Suprapubic skin (tissue), 4 donors: Measurements from ENCODE around the gene ZNF804A. TPM values are rescaled to one million over a fixed set of nuclear protein-coding genes. Genes with fewer than 3 reads are reported as not detected.

Source experiments
- DNase-seq, 2 donors: peaks; one replicate each; pipeline ENCODE4 v3.0.0-alpha.2; 2019; ENCODE audit warnings: low spot score in 2 of 2
- H3K27ac ChIP-seq: fragments of 200-600 bp; sonication (generic); one replicate; pipeline ENCODE4 v1.5.1; 2019
- H3K27me3 ChIP-seq: fragments of 200-600 bp; sonication (generic); one replicate; pipeline ENCODE4 v1.5.1; 2019
- H3K36me3 ChIP-seq: fragments of 200-600 bp; sonication (generic); one replicate; pipeline ENCODE4 v1.5.1; 2019
- H3K4me1 ChIP-seq: fragments of 200-600 bp; sonication (generic); one replicate; pipeline ENCODE4 v1.5.1; 2019
- H3K4me3 ChIP-seq: fragments of 200-600 bp; sonication (generic); one replicate; pipeline ENCODE4 v1.5.1; 2019; ENCODE audit warnings: mild to moderate bottlenecking
- H3K9me3 ChIP-seq: fragments of 200-600 bp; sonication (generic); one replicate; pipeline ENCODE4 v1.5.1; 2019
- EP300 ChIP-seq: sonication (generic); formaldehyde crosslinking; IDR thresholded peaks from one replicate; pipeline ENCODE4 v1.6.1; 2017; ENCODE audit warnings: antibody characterized with exemption
- POLR2A ChIP-seq, 2 donors: fragments of 450-650 bp; IDR thresholded peaks; one replicate each; pipeline ENCODE4 v1.6.1; 2017; ENCODE audit warnings: antibody characterized with exemption in 2 of 2, mild to moderate bottlenecking in 2 of 2, moderate library complexity in 2 of 2
- POLR2AphosphoS5 ChIP-seq, 3 donors: sonication (generic); formaldehyde crosslinking; IDR thresholded peaks; one replicate each; pipeline ENCODE4 v1.6.1; 2017; ENCODE audit warnings: antibody characterized with exemption in 3 of 3
- WGBS: methylation state at CpG from one replicate; pipeline ENCODE4 v1.1.5; 2018; 5-methylcytosine and 5-hydroxymethylcytosine counted together
- total RNA-seq, 4 donors: library from RNA; depleted of rRNA; stranded (reverse); fragments of >200 nt; gene quantifications; one replicate each; pipeline ENCODE4 v1.1.0, GENCODE V29; 2016
- TF ChIP-seq, protein P1 (sequence below), 2 donors: fragments of 200-600 bp in 1 of 2; fragments of 450-650 bp in 1 of 2; sonication (generic) in 1 of 2; IDR thresholded peaks; one replicate each; pipeline ENCODE4 v1.5.1; 2016 to 2019; ENCODE audit warnings: antibody characterized with exemption in 2 of 2, mild to moderate bottlenecking in 1 of 2, moderate library complexity in 1 of 2

ZNF804A gene
- total RNA-seq, 4 donors from 2014 or later = 1.0 TPM; not detected in 3

DNA sequence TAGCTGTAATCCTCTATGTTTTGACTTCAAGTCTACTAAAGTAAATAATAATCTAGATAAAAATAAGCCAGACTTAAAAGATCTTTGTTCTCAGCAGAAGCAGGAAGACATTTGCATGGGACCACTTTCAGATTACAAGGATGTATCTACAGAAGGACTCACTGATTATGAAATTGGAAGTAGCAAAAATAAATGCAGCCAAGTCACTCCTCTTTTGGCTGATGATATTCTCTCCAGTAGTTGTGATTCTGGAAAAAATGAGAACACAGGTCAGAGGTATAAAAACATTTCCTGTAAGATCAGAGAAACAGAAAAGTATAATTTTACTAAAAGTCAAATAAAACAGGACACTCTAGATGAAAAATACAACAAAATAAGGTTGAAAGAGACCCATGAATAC is 338.4 kb downstream of the ZNF804A start:
- DNase-seq = no peak
- H3K4me1 ChIP-seq = no peaks in the 10 kb centered on the region
- no peaks in the 10 kb centered on the region for H3K36me3 ChIP-seq
- H3K4me3 ChIP-seq = no peak overlapping the region
- no peaks in the 10 kb centered on the region for H3K9me3 ChIP-seq
- TF ChIP-seq POLR2A (IDR thresholded peaks at IDR 0.05) (no peak), POLR2AphosphoS5 (IDR thresholded peaks at IDR 0.05) (no peak), EP300 (no peak)
- TF ChIP-seq, protein P1, sequence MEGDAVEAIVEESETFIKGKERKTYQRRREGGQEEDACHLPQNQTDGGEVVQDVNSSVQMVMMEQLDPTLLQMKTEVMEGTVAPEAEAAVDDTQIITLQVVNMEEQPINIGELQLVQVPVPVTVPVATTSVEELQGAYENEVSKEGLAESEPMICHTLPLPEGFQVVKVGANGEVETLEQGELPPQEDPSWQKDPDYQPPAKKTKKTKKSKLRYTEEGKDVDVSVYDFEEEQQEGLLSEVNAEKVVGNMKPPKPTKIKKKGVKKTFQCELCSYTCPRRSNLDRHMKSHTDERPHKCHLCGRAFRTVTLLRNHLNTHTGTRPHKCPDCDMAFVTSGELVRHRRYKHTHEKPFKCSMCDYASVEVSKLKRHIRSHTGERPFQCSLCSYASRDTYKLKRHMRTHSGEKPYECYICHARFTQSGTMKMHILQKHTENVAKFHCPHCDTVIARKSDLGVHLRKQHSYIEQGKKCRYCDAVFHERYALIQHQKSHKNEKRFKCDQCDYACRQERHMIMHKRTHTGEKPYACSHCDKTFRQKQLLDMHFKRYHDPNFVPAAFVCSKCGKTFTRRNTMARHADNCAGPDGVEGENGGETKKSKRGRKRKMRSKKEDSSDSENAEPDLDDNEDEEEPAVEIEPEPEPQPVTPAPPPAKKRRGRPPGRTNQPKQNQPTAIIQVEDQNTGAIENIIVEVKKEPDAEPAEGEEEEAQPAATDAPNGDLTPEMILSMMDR (IDR thresholded peaks at IDR 0.05) = no peak
- H3K27ac ChIP-seq = no peak overlapping the region
- H3K27me3 ChIP-seq = no peaks in the 10 kb centered on the region

DNA sequence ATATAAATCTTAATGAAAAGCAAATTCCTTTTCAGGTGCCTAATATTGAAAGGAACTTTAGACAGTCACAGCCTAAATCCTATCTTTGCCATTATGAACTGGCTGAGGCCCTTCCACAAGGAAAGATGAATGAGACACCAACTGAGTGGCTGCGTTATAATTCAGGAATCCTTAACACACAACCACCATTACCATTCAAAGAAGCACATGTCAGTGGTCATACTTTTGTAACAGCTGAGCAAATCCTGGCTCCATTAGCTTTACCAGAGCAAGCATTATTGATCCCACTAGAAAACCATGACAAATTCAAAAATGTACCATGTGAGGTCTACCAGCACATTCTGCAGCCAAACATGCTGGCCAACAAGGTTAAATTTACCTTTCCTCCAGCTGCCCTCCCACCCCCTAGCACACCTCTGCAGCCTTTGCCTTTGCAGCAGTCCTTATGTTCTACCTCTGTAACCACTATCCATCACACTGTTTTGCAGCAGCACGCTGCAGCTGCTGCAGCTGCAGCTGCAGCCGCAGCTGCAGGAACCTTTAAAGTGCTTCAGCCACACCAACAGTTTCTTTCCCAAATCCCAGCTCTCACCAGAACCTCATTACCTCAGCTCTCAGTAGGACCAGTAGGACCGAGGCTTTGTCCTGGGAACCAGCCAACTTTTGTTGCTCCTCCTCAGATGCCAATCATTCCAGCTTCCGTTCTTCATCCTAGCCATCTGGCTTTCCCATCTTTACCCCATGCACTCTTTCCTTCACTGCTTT is 340.1 kb downstream of the ZNF804A start:
- no peak for DNase-seq
- 65% methylated on average over 5 of the region's 5 CpGs for WGBS
- Histone ChIP-seq H3K27me3 (no peaks in the 10 kb centered on the region), H3K9me3 (no peaks in the 10 kb centered on the region), H3K27ac (no peak overlapping the region), H3K4me1 (no peaks in the 10 kb centered on the region), H3K36me3 (no peaks in the 10 kb centered on the region), H3K4me3 (no peak overlapping the region)
- no peak for TF ChIP-seq EP300
- TF ChIP-seq, protein P1 (IDR thresholded peaks at IDR 0.05) = no peak
- no peak for TF ChIP-seq POLR2A (IDR thresholded peaks at IDR 0.05)
- no peak for TF ChIP-seq POLR2AphosphoS5 (IDR thresholded peaks at IDR 0.05)

GRCh38 chr2:184945326-184945725 is 347.0 kb downstream of the ZNF804A start:
- Histone ChIP-seq H3K27ac (no peak overlapping the region), H3K36me3 (no peaks in the 10 kb centered on the region)
- TF ChIP-seq POLR2A (IDR thresholded peaks at IDR 0.05) (no peak), EP300 (no peak), POLR2AphosphoS5 (IDR thresholded peaks at IDR 0.05) (no peak)
- TF ChIP-seq, protein P1 (IDR thresholded peaks at IDR 0.05) = no peak

GRCh38 chr2:184945824-184946223 is 347.5 kb downstream of the ZNF804A start:
- no peaks in the 10 kb centered on the region for H3K27me3 ChIP-seq
- H3K36me3 ChIP-seq = no peaks in the 10 kb centered on the region
- no peaks in the 10 kb centered on the region for H3K4me1 ChIP-seq
- H3K27ac ChIP-seq = no peak overlapping the region
- no peaks in the 10 kb centered on the region for H3K9me3 ChIP-seq
- TF ChIP-seq POLR2AphosphoS5 (IDR thresholded peaks at IDR 0.05) (no peak), POLR2A (IDR thresholded peaks at IDR 0.05) (no peak), EP300 (no peak)
- TF ChIP-seq, protein P1 (IDR thresholded peaks at IDR 0.05) = no peak
- no peak overlapping the region for H3K4me3 ChIP-seq
- no peak for DNase-seq

More at GRCh38 chr2:184945326-184945725, 347.0 kb downstream of the ZNF804A start:
- Histone ChIP-seq H3K4me1 (no peaks in the 10 kb centered on the region), H3K9me3 (no peaks in the 10 kb centered on the region), H3K27me3 (no peaks in the 10 kb centered on the region), H3K4me3 (no peak overlapping the region)
- no peak for DNase-seq
- 48% methylated on average over 4 of the region's 4 CpGs for WGBS

DNA sequence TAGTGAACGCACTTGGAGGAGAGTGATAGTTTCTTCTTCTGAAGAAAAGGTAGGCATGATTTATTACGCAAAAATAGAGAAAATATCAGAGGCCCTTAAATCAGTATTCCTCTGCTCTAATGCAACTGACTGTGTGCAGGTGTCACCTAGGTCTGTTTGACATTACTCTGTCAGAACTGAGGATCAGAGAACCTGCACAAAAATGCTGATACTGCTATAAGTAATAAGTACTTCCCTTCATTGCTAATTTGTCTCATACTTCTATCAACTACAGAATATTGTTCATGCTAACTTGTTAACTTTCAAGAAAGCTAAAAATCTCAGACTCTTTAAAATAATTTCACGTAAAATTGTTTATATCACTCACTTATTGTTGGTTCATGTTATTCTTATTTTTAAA is 358.5 kb downstream of the ZNF804A start:
- Histone ChIP-seq H3K27ac (no peak overlapping the region), H3K4me3 (no peak overlapping the region), H3K36me3 (no peaks in the 10 kb centered on the region), H3K27me3 (no peaks in the 10 kb centered on the region), H3K4me1 (no peaks in the 10 kb centered on the region), H3K9me3 (no peaks in the 10 kb centered on the region)
- TF ChIP-seq EP300 = no peak
- 85% methylated on average over 3 of the region's 3 CpGs for WGBS
- DNase-seq = no peak
